HG02943 (cell line): ENCODE measurements around the gene SRRD.

Source experiments
- ATAC-seq: cut with Tn5 transposase; IDR thresholded peaks from one replicate; pipeline ENCODE4 v1.9.1; 2021; ENCODE audit warnings: mild to moderate bottlenecking, low read depth, moderate library complexity; ENCODE audit not compliant: unreplicated experiment

SRRD gene

DNA sequence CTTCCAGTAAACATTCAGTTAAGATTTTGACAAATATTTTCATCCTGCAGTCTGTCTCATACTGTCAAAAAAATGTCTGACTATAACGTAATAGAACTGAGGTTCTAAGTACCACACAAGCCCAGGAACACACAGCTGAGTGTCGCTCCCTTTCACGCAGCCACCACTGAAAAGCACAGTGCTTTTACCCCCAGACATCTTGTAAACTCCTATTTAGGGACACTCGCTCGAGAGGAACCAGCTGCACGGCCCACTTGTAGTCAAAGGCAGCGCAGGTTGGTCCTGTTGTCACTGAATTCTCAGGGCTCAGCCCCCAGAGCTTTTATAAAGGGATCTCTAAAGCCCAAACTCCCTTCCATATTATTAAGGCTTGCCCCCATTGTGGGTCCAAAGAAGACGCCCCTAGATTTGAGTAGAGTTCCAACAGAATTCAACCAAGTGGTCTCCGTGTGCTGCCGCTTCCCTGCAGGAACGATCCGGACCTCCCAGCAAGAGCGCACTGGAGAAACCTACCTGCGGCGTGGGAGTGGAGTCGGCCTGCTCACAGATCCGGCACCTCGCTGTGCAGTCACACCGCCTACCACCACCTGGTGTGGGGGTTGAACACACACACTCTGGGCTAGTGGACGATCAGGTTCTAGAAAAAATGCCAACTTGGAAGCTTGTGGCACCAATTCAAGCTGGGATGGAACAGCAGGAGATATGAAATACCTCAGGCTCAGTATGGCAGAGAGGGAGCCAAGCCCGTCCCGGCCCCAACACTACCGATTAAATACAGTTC is 31.3 kb upstream of the SRRD start:
- ATAC-seq: no peak

DNA sequence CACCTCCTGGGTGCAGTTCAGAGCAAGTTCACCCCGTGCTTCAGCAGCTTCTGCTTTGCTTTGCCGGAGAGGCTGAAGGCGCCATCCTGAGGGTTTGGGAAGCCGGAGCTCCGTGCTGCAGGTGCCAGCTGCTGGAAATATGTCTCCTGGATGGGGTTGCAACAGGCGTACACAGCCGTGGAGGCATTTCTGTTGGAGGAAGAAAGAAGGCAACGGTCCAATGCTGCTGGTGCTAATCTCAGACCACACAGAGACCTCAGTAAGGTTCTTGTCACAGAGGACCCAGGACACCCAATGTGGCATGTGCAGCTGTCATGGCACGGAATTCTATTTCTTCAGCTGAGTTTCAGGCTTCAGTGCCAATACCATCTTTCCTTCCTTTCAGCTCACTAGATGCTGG is 30.5 kb upstream of the SRRD start:
- no peak for ATAC-seq

DNA sequence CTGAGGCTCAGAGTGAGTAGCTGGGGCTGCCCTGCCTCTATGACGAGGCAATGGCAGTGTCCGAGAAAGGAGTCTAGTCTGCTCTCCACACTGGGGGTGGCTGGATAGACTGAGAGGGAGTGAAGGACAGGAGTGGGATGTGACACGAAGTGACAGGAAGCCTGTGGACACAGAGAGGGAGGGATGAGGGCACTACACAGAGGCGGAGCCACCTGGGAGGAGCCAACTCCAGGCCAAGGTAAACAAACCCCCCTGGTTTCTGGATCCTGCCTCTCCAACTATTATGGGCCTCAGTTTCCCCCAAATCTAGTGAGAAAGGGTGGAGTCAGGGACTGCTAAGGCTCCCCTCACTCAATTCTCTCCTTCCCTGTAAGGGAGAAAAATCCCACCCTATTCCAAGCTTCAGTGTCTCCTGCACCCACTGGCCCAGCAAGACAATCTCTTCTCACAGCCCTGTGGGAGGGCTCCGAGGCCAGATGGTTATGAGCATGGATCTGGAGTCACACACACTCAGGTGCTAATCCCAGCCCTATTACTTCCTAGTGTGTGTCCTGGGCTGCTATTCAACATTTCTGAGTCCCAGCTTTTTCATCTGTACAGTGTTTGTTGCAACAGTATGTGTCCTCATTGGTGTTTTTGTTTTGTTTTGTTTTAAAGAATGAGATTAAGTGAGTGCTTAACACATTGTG is 29.7 kb upstream of the SRRD start:
- ATAC-seq: no peak

DNA sequence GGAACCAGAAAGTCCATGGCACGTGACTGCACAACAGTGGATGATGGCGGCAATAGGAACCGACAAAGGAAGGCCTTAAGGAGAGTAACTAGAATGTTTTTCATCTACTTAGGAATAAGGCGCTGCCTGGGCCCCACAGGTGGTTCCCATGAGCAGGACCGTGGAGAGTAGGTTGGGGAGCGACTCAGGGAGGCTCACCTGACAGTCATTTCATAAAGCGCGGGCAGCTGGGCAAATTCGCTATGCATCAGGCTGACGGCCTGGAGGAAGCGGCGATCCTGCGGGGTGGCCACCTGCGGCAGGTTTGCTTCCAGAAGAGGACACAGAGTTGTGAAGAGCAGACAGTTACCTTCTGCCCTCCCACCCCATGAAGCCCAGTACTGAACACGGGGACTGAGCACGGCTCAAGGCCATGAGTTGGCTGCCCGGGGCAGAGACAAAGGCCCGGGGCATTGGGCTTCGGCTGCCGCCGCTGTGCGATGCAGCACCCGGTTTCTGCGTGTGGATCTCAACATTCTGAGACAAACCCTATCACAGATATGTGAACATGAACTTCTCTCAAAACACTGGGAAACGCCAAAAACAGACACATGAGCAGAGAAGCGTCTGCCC is 25.9 kb upstream of the SRRD start:
- ATAC-seq: no peak

DNA sequence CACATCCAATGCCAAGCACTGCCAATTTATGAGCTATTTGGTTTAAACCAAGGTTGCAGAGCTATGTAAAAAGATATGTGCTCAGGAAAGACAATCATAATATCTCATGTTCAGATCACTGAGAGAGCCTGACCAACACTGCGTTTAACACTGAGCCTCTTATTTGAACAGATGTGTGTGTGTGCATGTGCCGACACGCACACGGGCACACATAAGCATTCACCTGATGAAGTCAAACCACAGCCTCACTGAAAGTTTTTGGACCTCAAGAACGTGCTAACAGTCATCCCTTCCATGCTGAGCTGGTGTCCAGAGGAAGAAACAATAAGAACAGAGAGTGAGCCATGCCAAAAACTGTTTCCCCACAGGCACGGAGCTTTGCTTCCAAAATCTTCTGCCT is 23.5 kb upstream of the SRRD start:
- no peak for ATAC-seq

DNA sequence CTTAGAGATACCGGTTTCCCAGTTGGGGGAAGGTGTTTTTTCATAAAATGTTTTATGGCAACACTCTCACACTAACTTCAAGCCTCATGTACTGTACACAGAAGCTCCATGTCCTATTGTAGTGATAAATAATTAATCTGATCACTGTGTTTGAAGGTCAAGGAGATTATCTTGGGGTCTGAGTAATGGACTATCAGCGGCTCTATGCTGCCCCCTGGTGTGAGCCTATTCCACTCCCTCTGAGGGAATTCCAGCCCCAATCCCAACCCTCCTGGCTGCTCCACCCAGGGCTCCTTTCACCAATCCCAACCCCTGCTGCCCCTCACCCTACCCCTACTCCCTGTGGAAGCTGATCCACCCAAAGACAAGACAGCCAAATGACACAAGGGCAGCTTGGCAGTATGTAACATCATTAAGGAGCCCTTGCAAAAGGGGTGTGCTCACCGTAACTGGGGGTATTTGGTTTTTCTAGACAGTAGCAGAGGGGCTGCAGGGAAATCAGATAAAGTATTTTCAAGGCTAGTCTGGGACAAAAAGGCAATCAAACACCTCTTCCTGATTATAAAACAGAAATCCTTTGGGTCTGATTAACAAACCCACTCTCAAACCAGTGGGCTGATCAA is 22.4 kb upstream of the SRRD start:
- no peak for ATAC-seq

DNA sequence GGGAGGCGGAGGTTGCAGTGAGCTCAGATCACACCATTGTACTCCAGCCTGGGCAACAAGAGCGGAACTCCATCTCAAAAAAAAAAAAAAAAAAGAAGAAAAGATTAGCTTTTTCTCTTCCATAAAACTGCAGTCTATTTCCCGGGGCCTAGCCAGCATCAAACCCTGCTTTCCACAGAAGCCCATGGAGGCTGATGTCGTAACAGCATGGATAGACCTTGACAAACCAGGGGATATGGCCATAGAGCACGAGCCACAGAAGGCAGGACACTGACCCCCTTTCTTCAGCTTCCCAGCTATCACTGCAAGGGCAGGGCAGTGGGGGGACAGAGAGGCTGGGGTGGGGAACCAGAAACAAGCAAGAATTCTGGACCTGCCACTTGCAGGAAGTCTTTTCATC is 21.6 kb upstream of the SRRD start:
- ATAC-seq: no peak

DNA sequence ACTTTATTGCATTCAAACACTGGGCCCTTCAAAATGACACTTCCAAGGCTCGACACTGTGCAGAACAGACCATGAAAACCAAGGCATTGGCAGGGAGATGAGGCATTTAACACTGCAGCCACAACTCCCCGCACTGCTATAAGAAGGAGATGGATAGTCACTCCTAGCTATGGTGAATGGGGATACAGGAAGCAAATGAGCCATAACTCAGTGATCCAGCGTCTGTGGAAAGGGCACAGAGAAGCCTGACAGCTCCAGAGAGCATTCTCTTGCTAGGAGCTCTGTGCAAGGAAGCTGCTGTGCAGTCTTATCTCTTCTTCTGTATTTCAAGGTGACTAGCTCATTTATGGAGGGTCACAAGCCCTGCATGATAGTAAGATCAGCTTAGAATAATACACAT is 21.0 kb upstream of the SRRD start:
- no peak for ATAC-seq

DNA sequence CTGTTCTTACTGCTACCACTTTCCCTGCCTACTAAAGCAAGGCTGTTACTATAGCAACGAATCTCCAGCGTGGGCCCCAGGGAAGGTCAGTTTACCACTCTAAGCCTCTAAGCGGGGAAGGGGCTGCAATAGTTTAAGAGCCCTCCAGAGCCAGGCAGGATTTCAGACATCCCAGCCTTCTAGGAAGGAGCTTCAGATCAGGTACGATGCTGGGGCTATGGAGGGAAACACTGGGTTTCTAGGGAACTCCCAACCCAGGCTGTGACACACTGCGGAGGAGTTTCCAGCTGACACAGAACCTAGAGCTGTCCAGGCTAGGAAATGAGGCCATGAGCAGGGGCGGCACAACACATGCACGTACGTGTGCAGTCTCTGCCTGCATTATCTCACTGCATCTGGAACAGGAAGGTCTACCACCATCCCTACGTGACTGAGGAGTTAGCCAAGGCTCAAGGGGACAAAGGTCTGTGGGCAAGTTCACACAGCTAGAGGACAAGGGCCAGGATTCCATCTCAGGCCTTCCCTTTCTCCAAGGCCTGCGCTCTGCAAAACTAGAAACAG is 20.5 kb upstream of the SRRD start:
- ATAC-seq: no peak

DNA sequence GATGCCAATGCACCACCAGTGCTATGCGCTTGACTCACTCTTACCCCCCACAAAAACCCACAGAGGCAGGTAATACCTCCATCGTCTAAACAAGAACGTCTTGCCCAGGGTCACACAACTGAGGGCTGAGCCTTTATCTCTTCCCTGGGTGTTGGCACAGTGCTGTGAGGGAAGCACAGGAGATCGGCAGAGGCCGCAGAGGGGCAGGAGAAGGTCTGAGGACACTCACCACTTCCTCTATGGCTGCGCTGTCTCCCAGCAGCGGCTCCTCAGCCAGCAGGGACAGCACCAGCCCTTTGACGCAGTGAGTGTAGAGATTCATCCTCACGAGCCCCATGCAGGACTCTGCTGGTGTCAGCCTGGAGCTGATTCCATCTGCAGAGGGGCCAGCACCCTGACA is 20.0 kb upstream of the SRRD start:
- ATAC-seq: no peak

DNA sequence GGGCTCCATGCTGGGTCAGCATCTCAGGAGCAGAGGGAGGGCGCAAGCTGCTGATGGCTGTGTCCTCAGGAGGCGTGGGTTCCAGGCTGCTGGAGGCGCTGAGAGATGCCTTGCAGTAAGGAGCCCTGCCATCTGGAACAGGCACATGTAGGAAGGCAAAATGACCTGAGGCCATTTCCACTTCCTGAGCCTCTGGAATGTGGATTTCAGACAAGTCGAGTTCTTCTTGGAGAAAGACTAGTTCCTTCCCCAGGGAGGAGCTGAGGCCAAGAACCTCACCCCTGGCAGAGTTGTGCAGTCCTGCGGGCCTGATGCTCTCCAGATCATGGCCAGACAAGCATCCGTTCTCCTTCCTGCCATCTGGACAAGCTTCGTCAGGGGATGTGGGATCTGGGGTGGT is 19.4 kb upstream of the SRRD start:
- no peak for ATAC-seq

DNA sequence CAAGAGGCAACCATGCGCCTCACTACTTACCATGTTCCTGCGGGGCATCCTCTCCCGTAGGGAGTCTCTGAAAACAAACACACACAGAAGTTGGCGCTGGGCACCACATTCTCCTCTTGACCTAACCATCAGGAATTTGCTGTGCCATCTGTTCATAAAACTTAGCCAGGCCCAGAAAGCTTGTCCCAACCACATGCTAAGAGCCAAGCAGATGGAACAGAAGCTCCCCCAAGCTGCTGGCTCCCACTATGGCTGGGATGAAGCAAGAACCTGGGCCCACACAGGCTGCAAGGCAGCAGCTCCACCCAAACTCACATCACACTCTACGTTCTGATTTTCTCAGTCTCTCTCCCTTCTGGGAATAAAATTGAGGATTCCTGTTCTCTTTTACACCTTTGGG is 17.5 kb upstream of the SRRD start:
- ATAC-seq: no peak

DNA sequence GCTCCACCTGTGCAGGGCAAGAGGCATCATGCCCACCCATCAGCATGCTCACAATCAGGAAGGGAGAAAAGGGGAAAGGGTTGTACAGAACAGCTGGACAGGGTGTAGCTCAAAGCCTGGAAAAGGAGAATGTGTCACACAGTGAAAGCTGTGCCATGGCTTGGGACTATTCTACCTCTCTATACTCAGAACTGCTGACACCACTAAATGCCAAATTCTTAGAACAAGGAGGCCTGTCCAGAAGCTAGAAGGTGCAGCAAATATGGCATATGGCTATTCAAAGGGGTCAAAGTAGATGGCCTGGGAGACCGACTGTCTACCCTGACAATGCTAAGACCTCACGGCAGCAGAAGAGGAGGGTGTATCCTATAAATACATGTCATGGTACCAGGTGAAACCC is 12.9 kb upstream of the SRRD start:
- no peak for ATAC-seq

DNA sequence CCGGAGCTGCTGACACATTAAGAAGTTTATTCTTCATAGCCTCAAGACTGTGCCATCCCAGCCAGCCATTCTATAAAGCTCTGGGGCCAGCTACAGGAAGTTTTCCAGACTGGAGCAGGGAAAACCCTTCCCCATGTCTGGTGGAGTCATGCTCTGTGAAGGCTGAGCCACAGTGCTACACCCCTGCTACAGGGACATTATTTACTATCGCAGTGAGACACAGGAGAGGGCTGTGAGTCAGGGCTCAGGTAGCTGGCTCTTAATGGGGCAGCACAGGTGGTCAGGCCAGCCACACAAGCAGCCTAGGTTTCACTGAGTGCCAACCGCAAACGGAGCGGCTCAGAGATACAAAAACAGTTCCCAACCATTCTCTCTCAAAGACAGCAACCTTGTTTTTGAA is 12.2 kb upstream of the SRRD start:
- no peak for ATAC-seq

DNA sequence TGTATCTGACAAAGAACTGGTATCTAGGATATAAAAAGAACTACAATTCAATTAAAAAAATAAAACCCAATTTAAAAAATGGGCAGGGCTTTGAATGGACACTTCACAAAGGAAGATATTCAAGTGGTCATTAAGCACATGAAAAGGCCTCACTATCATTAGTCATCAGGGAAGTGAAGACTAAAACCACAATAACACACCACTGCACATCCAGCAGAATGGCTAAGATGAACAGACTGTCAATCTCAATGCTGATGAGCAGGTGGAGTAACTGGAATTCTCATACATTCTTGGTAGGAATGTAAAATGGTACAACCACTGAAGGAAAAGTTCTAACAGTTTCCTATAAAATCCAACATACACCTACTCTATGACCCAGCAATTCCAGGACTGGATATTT is 9.0 kb upstream of the SRRD start:
- ATAC-seq: no peak

DNA sequence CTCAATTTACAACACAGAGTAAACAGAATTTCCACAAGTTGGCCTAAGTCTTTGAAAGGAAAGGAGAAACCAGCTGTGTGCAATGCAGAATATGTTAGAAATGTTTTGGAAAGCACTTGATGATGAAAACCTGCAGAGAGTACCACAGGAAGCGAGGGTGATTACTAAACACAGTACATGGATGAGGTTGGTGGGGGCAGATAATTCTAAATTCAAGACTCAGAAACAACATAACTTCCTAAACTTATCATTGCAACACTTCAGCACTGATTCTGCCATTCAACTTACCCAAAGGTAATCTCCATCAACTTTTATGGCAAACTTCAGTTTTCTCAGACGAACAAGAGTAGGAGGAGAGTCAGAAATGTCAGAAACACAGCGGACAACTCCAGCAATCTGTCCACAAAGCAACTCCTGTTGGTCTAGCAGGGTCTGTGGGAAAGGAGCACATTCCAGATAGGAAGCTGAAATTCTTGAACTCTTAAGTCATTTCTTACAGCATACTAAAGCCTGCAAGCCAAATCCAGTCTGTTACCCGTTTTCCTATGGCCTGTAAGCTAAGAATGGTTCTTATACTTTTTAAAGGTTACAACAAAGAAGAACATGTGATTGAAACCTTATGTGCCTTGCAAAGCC is 6.9 kb upstream of the SRRD start:
- ATAC-seq: no peak

DNA sequence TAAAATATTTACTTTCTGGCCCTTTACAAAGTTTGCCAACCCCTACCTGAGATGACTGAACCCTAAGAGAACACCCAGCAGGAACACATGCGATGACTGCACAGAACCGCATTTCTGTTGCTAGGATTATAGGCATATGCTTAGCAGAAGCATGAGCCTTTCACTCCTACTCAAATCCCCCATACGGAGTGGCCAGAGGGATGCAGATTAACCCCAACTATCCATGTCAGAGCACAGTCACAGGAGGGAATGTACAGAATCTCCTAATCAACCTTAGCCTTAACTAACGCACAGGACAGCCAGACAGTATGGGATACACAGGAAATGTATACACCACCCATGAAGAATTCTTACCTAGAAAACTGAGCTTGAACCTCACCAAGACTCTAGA is 6.3 kb upstream of the SRRD start:
- ATAC-seq: no peak

DNA sequence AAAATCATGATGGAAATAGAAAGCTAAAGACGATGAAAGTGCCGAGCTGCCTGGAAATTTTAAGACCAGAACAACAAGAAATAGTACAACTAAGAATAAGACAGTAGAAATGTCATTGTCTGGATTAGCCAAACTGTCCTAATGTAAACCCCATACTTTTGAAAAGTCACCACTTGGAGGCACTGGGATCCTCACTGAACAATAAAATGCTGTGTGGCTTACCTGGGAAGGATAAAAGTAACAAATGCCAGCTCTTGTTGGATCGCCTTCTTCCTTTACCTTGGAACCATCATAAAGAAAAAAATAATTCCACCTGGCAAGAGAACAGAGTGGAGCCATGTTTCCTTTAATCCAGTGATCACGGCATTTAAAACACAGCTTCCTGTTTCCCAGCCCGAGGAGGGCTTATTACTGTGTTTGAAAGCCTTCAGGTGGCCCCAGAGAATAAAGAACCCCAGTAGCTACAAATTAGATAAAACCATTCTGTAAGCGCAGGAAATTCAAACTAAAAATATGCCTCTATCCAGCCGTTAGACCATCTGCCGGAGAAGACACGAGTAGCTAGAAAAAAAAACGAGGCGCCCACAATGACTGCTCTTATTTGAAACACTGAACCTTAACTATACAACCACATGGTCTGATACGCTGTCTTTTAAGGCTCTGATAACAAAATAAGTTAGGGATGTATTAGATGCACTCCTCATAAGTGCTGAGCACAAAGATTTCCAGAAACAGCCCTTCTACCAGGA is 4.5 kb upstream of the SRRD start:
- no peak for ATAC-seq

DNA sequence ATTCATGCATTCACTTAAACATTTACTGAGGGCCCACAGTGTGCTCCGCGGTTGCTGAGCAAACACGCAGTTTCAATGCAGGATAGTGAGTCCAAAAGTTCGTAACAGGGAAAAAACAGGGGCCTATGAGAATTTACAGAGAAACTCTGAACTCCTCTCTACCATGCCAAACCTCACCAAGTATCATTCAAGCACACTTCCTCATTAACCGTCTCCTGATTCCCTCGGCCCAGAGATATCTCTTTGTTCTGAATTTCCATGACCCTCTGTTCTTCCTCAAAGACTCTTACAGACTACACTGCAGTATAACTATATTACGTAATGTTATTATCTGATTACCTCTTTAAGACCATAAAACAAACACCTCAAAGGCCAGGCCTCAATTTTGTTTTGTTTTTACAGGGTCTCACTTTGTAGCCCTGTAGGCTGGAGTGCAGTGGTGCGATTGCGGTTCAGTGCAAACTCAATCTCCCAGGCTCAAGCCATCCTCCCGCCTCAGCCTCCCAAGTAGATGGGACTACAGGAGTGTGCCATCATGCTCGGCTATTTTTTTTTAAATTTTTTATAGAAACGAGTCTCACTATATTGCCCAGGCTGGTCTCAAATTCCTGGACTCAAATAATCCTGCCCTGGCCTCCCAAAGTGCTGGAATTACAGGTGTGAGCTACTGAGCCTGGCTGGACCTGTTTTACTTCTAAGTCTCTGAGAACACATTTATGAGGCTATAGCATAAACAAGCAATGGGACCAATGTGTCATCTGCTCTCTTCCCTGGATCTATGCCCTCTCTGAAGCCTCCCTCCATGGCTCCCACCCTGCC is 3.7 kb upstream of the SRRD start:
- no peak for ATAC-seq
